K562 treated with DMSO at 1 percent for 12 hours (cell line): ENCODE results near the gene MSH4. TPM values are rescaled to one million over a fixed set of nuclear protein-coding genes. Genes with fewer than 3 reads are reported as not detected.

Experiments used
- total RNA-seq: library from RNA; unstranded; fragments of 300-600 nt; gene quantifications from 2 replicates; pipeline ENCODE4 v1.2.3, GENCODE V29; 2022; ENCODE audit not compliant: insufficient read depth

MSH4 gene
- total RNA-seq = not detected in 2 replicates

DNA sequence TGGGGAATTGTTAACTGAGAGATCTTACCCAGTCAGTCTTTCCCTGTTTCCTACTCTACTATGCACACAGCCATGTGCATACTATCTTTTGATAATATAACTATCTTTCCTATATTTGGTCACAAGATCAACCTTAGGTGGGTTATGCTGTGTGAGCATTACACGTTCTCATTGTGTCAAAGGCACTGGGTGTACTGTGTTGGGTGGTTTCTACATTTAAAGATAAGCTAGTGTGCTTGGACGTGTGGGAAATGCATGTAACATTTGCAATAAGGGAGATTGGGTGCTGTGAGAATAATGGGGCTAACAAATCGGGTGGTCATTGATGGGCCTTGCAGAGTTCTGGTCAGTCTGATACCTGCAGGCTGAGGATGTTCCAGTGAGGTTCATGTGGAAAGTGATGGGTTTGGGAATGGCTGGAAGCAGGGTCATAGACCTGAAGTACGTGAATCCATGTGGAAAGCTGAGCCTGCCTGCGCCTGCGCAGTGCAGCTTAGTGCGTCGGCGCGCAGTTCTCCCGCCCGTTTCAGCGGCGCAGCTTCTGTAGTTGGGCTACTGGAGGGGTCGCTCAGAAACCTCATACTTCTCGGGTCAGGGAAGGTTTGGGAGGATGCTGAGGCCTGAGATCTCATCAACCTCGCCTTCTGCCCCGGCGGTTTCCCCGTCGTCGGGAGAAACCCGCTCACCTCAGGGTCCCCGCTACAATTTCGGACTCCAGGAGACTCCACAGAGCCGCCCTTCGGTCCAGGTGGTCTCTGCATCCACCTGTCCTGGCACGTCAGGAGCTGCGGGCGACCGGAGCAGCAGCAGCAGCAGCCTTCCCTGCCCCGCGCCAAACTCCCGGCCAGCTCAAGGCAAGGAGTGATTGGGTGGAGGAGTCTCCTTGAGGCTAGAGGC lies at the start of gene MSH4:
MSH4 (plus strand) TSS at position 507 of the 897 bp plus-strand sequence; CDS start at position 611, 104 bp downstream.

GRCh38 chr1:75785983-75786853 lies 10.5 kb upstream of the MSH4 start, which contains the start of gene RABGGTB:
TSS of gene RABGGTB (plus strand) at chr1:75786256. CDS start at chr1:75786272, 16 bp downstream.

GRCh38 chr1:75932304-75932703 lies 135.6 kb downstream of the MSH4 start, which contains the start of gene ASB17:
TSS of gene ASB17 (minus strand) at chr1:75932404. CDS start at chr1:75932291, 113 bp downstream.

Other genes with a start within 250 kb of the MSH4 start
- 1.8 and 6.6 TPM in 2 replicates for gene SLC44A5, start 185.8 kb upstream of the MSH4 start, total RNA-seq
- 31.8 and 61.7 TPM in 2 replicates for gene ACADM, start 72.2 kb upstream of the MSH4 start, total RNA-seq
- 33.3 and 82.7 TPM in 2 replicates for gene RABGGTB, start 10.6 kb upstream of the MSH4 start, total RNA-seq
- gene ASB17, start 135.5 kb downstream of the MSH4 start, total RNA-seq = not detected in 2 replicates